Measurements from ENCODE around the gene CTXND1. TPM values are rescaled to one million over a fixed set of nuclear protein-coding genes. Genes with fewer than 3 reads are reported as not detected.

CTXND1 gene
- total and polyA plus RNA-seq, 2 of the 4 experiments (the other 2 are of a cell fraction), result not detected

DNA sequence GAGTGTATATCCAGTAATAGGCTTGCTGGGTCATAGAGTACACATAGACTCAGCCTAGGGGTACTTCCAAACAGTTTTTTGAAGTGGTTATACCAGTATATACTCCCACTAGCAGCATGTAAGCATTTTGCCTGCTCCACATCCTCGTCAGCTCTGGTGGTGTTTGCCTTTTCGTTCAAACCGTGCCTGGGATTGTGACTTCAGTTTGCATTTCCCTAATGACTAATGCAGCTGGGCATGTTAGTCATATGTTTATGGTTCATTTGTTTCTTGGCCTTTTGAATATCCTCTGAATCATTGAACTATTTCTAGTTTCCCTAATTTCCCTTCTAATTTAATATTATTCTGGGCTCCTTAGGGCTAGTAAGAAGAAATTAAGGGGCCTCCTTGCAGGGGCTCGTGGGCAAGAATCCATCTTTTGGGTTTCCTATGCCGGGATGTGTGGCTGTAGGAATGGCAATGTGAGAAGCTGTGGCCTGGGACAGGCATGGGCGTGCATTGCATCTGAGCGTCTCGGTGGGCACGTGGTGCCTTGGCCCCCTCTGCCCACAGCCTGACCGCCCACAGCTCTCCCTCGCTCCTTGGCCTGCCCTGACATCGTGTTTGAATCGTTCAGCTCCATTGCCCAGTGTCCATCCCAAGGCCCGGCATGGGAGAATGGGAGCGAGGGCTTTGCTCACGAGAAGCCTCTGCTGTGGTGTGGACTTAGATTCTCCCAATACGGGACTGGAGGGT lies 72.8 kb downstream of the CTXND1 start (continued):
- TF ChIP-seq, protein P1, sequence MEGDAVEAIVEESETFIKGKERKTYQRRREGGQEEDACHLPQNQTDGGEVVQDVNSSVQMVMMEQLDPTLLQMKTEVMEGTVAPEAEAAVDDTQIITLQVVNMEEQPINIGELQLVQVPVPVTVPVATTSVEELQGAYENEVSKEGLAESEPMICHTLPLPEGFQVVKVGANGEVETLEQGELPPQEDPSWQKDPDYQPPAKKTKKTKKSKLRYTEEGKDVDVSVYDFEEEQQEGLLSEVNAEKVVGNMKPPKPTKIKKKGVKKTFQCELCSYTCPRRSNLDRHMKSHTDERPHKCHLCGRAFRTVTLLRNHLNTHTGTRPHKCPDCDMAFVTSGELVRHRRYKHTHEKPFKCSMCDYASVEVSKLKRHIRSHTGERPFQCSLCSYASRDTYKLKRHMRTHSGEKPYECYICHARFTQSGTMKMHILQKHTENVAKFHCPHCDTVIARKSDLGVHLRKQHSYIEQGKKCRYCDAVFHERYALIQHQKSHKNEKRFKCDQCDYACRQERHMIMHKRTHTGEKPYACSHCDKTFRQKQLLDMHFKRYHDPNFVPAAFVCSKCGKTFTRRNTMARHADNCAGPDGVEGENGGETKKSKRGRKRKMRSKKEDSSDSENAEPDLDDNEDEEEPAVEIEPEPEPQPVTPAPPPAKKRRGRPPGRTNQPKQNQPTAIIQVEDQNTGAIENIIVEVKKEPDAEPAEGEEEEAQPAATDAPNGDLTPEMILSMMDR (conservative IDR thresholded peaks at IDR 0.05; ENCODE audit: low read depth, low read length), result no peak
- TF ChIP-seq POLR2A (IDR thresholded peaks at IDR 0.05; ENCODE audit: low read depth, low read length) (no peak), NFE2L2 (IDR thresholded peaks at IDR 0.05; ENCODE audit: low read depth, low read length) (no peak)

DNA sequence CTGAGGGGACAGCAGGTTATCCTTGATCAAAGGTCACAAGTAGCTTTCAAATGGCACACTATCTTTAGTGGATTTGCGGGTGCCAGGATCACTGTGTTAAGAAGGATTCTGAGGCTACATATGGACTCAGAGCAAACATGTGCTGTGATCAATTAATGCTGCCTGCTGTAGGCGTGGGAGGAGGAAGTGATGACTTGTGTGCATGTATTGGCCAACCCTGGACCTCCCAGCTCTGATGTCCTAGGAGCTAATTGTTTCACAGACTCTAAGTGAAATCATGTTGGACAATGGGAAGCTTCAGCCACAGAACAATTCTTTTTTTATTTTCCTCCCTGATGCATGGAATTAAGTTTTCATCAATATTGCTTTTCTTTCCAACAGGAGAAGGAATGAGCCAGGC lies 74.9 kb downstream of the CTXND1 start:
- Histone ChIP-seq H3K27ac (ENCODE audit: insufficient read depth, low read length) (no peak overlapping the region), H3K56ac (ENCODE audit: extremely low read depth, insufficient read depth, low read length) (no peak overlapping the region), H3K9me3 (ENCODE audit: control insufficient read depth, insufficient read depth, low read length) (no peaks in the 10 kb centered on the region; the same call in 1 of the 2 replicates), H3K14ac (replicated peaks; ENCODE audit: low read depth, low read length) (no peak overlapping the region), H4K20me1 (ENCODE audit: insufficient read depth, low read length) (0 out of 2 replicates have a peak, but pooled peaks cover 8% of the 10 kb centered on the region), H3K27me3 (ENCODE audit: control insufficient read depth, insufficient read depth, low read length) (no peaks in the 10 kb centered on the region), H2BK120ac (ENCODE audit: low read depth, low read length) (no peak overlapping the region), H3K4me2 (ENCODE audit: low read depth, low read length) (no peak overlapping the region), H4K8ac (ENCODE audit: low read depth in 2 of 2, low read length in 2 of 2) (no peak overlapping the region), H4K91ac (ENCODE audit: insufficient read depth, low read depth, low read length) (no peak overlapping the region), H2BK15ac (ENCODE audit: low read depth, low read length) (peak overlapping the region; percentile 65; the same call in 1 of the 3 replicates), H3K23ac (ENCODE audit: low read depth, low read length) (no peak overlapping the region), H3K79me1 (ENCODE audit: low read depth in 1 of 2, low read length in 2 of 2) (peaks cover 3 to 25% of the 10 kb centered on the region in 2 experiments), H2AK9ac (replicated peaks; ENCODE audit: low read depth, low read length, poor library complexity) (no peak overlapping the region), H3K4me1 (ENCODE audit: control insufficient read depth, insufficient read depth, low read length) (peaks cover 20% of the 10 kb centered on the region), H3K4ac (ENCODE audit: low read depth, low read length) (no peak overlapping the region), H3K36me3 (ENCODE audit: control insufficient read depth, insufficient read depth, low read length) (peaks cover 25% of the 10 kb centered on the region), H4K5ac (ENCODE audit: low read depth, low read length) (no peak overlapping the region), H3K9me1 (ENCODE audit: insufficient read depth, low read length) (peaks cover 38% of the 10 kb centered on the region), H2BK5ac (ENCODE audit: low read depth, low read length, poor library complexity, severe bottlenecking) (no peak overlapping the region), H2BK20ac (ENCODE audit: low read depth, low read length) (no peak overlapping the region), H2AK5ac (ENCODE audit: low read depth, low read length) (0 out of 2 replicates have a peak overlapping the region, but pooled peaks have one; percentile 6), H3K9ac (ENCODE audit: low read depth, low read length) (no peak overlapping the region), H2AFZ (replicated peaks; ENCODE audit: low read length, poor library complexity) (no peak overlapping the region), H3K18ac (ENCODE audit: low read depth, low read length) (no peak overlapping the region), H3K4me3 (ENCODE audit: insufficient read depth, low read depth, low read length) (no peak overlapping the region)
- intact Hi-C loops (cut with micrococcal nuclease) (loop anchor here (10.0 kb wide), 1 partner anchor 252 kb away; no protein-coding TSS in a partner anchor), dilution Hi-C loops (cut with HindIII; ENCODE audit: low sequenced_read_pairs, unreplicated experiment) (no loop called here), in situ Hi-C loops (cut with MboI; ENCODE audit: low sequenced_read_pairs) (loop anchor here (10.0 kb wide), 1 partner anchor 272 kb away; no protein-coding TSS in a partner anchor)
- ATAC-seq (ENCODE audit: low read depth) (no peak), DNase-seq (no peak)
- no peak for TF ChIP-seq RAD21 (IDR thresholded peaks at IDR 0.05; ENCODE audit: low read length)
- TF ChIP-seq, protein P1 (conservative IDR thresholded peaks at IDR 0.05; ENCODE audit: low read depth, low read length), result no peak
- no peak for TF ChIP-seq MAZ (IDR thresholded peaks at IDR 0.05; ENCODE audit: borderline replicate concordance, low read depth, low read length)
- TF ChIP-seq, protein P2, sequence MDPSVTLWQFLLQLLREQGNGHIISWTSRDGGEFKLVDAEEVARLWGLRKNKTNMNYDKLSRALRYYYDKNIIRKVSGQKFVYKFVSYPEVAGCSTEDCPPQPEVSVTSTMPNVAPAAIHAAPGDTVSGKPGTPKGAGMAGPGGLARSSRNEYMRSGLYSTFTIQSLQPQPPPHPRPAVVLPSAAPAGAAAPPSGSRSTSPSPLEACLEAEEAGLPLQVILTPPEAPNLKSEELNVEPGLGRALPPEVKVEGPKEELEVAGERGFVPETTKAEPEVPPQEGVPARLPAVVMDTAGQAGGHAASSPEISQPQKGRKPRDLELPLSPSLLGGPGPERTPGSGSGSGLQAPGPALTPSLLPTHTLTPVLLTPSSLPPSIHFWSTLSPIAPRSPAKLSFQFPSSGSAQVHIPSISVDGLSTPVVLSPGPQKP (IDR thresholded peaks at IDR 0.05; ENCODE audit: borderline replicate concordance, low read depth, low read length), result no peak
- POLR2A ChIA-PET (ENCODE audit: unreplicated experiment), result no interaction called here
- CTCF ChIA-PET, result no interaction called here
- no CpG with 5 or more reads among the region's 2 CpGs for WGBS, 2 experiments (ENCODE audit: extremely low coverage in 2 of 2, insufficient read length in 1 of 2)
- no TSS peak for BruUV-seq (replicated peaks)

Data from IMR-90 (cell line).